Measurements from ENCODE around the gene TBL1XR1. TPM values are rescaled to one million over a fixed set of nuclear protein-coding genes. Genes with fewer than 3 reads are reported as not detected.

The TBL1XR1 gene
- total RNA-seq, 4 donors from 2014 or later = 51.6 to 91.1 (median 66.0) TPM

- no peak for DNase-seq (ENCODE audit: low spot score in 2 of 2)
- intact Hi-C loops (cut with DNase I; ENCODE audit: low total_unique reads) = no loop called here
- TF ChIP-seq POLR2A (IDR thresholded peaks at IDR 0.05) = no peak
- no peak for TF ChIP-seq CTCF (IDR thresholded peaks at IDR 0.05)
- WGBS, 2 donors = 88 to 93% methylated on average over 4 of the region's 4 CpGs
- no peak overlapping the region for H3K4me3 ChIP-seq (ENCODE audit: low read depth, poor library complexity, severe bottlenecking)
Measured at GRCh38 chr3:177039490-177040274, 157.6 kb downstream of the TBL1XR1 start.

- no peak for TF ChIP-seq CTCF (IDR thresholded peaks at IDR 0.05)
- TF ChIP-seq POLR2A (IDR thresholded peaks at IDR 0.05) = no peak
- DNase-seq (ENCODE audit: low spot score in 2 of 2) = no peak
- intact Hi-C loops (cut with DNase I; ENCODE audit: low total_unique reads) = no loop called here
- 81 to 94% methylated on average over 4 of the region's 4 CpGs for WGBS, 2 donors
- no peak overlapping the region for H3K4me3 ChIP-seq (ENCODE audit: low read depth, poor library complexity, severe bottlenecking)
Measured at GRCh38 chr3:177037241-177037640, 160.0 kb downstream of the TBL1XR1 start.

- WGBS, 2 donors = 97 to 99% methylated on average over 4 of the region's 4 CpGs
- no peak for DNase-seq (ENCODE audit: low spot score in 2 of 2)
- TF ChIP-seq CTCF (IDR thresholded peaks at IDR 0.05) (no peak), POLR2A (IDR thresholded peaks at IDR 0.05) (no peak)
- intact Hi-C loops (cut with DNase I; ENCODE audit: low total_unique reads) = no loop called here
- no peak overlapping the region for H3K4me3 ChIP-seq (ENCODE audit: low read depth, poor library complexity, severe bottlenecking)
Measured at GRCh38 chr3:177035676-177036075, 161.6 kb downstream of the TBL1XR1 start.

GRCh38 chr3:177034832-177035475 is 162.3 kb downstream of the TBL1XR1 start:
- intact Hi-C loops (cut with DNase I; ENCODE audit: low total_unique reads) = no loop called here
- no peak for TF ChIP-seq CTCF (IDR thresholded peaks at IDR 0.05)
- no peak for TF ChIP-seq POLR2A (IDR thresholded peaks at IDR 0.05)
- WGBS, 2 donors = 63 to 92% methylated on average over 3 of the region's 3 CpGs
- no peak for DNase-seq (ENCODE audit: low spot score in 2 of 2)
- no peak overlapping the region for H3K4me3 ChIP-seq (ENCODE audit: low read depth, poor library complexity, severe bottlenecking)

- WGBS, 2 donors = 92 to 93% methylated on average over 3 of the region's 3 CpGs
- TF ChIP-seq CTCF (IDR thresholded peaks at IDR 0.05) (no peak), POLR2A (IDR thresholded peaks at IDR 0.05) (no peak)
- intact Hi-C loops (cut with DNase I; ENCODE audit: low total_unique reads) = no loop called here
- DNase-seq (ENCODE audit: low spot score in 2 of 2) = no peak
- no peak overlapping the region for H3K4me3 ChIP-seq (ENCODE audit: low read depth, poor library complexity, severe bottlenecking)
Measured at GRCh38 chr3:177026505-177027277, 170.6 kb downstream of the TBL1XR1 start.
